HCT116 (cell line): Measurements from ENCODE around the gene SORCS2.

Source experiments
- CBX3 ChIP-seq: IDR thresholded peaks from 2 replicates; pipeline ENCODE4 v1.6.1; 2012; ENCODE audit warnings: low read depth
- ELF1 ChIP-seq: IDR thresholded peaks from 2 replicates; pipeline ENCODE4 v1.6.1; 2012; ENCODE audit warnings: low read depth, borderline replicate concordance
- EZH2 ChIP-seq: fragments of 200-600 bp; sonication (generic); IDR thresholded peaks from 2 replicates; pipeline ENCODE4 v1.6.1; 2017; ENCODE audit warnings: antibody characterized with exemption, mixed run types
- EZH2phosphoT487 ChIP-seq: fragments of 200-600 bp; IDR thresholded peaks from 2 replicates; pipeline ENCODE4 v1.6.1; 2018; ENCODE audit warnings: antibody characterized with exemption, borderline replicate concordance
- FOSL1 ChIP-seq: IDR thresholded peaks from 2 replicates; pipeline ENCODE4 v1.6.1; 2012; ENCODE audit warnings: low read depth
- MAX ChIP-seq: IDR thresholded peaks from 2 replicates; pipeline ENCODE4 v1.6.1; 2012
- POLR2A ChIP-seq: IDR thresholded peaks from 2 replicates; pipeline ENCODE4 v1.7.0; 2011; ENCODE audit warnings: borderline replicate concordance; ENCODE audit not compliant: insufficient read depth, insufficient read length; ENCODE audit errors: extremely low read depth
- SP1 ChIP-seq: IDR thresholded peaks from 2 replicates; pipeline ENCODE4 v1.6.1; 2012; ENCODE audit warnings: low read depth
- YY1 ChIP-seq: IDR thresholded peaks from 2 replicates; pipeline ENCODE4 v1.6.1; 2011; ENCODE audit warnings: low read length, low read depth, moderate library complexity, mild to moderate bottlenecking; ENCODE audit not compliant: insufficient replicate concordance; ENCODE audit errors: extremely low read depth
- ZBTB33 ChIP-seq: IDR thresholded peaks from 2 replicates; pipeline ENCODE4 v1.6.1; 2011; ENCODE audit warnings: mild to moderate bottlenecking, low read length, moderate library complexity; ENCODE audit not compliant: insufficient replicate concordance; ENCODE audit errors: extremely low read depth
- TF ChIP-seq, protein P1 (sequence below): IDR thresholded peaks from 2 replicates; pipeline ENCODE4 v1.6.1; 2012
- TF ChIP-seq, protein P2 (sequence below), 3 experiments: fragments of 200-600 bp in 1 of 3; sonication (generic) in 1 of 3; IDR thresholded peaks in 2 of 3; conservative IDR thresholded peaks in 1 of 3; 2 replicates each; pipeline ENCODE4 v1.5.1; 2012 to 2017; ENCODE audit warnings: low read depth in 2 of 3, low read length in 2 of 3, antibody characterized with exemption in 1 of 3, borderline replicate concordance in 1 of 3, control low read depth in 1 of 3, mild to moderate bottlenecking in 1 of 3, mixed read lengths in 1 of 3, mixed run types in 1 of 3, moderate library complexity in 1 of 3; ENCODE audit not compliant: insufficient read depth in 1 of 3

DNA sequence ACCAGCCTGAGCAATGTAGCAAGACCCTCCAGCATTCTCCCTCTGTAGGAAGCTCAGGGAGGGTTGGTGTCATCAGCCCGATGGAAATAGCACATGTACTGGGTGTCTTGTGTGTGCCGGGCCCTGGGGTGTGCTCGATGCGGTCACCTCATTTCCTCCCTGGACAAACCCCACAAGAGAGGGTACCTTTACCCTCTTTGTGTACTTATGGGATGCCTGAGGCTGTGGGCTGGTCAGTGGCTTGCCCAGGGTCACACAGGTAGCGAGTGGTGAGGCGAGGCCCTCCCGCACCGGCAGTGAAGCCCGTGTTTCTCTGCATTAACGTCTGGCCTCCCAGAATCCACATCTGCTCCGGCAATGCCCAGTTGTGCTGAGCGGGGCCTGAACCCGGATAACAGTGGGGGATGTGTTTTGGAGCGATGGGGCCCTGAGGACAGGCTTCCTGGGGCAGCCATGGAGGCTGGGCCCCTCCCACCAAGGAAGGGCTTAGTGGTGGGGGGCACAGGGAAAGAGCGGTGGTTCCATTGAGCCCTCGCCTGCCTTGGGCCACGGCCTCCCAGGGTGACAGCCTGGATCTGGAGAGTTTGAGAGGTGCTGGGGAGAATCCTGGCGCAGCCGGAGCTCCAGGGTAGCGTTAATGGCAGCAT is 234.3 kb downstream of the SORCS2 start:
- TF ChIP-seq, protein P1, sequence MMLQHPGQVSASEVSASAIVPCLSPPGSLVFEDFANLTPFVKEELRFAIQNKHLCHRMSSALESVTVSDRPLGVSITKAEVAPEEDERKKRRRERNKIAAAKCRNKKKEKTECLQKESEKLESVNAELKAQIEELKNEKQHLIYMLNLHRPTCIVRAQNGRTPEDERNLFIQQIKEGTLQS, result no peak
- TF ChIP-seq POLR2A (no peak), ZBTB33 (no peak), ELF1 (no peak), CBX3 (no peak), MAX (no peak), EZH2 (no peak), SP1 (no peak), YY1 (no peak), FOSL1 (no peak), EZH2phosphoT487 (no peak)
- TF ChIP-seq, protein P2, sequence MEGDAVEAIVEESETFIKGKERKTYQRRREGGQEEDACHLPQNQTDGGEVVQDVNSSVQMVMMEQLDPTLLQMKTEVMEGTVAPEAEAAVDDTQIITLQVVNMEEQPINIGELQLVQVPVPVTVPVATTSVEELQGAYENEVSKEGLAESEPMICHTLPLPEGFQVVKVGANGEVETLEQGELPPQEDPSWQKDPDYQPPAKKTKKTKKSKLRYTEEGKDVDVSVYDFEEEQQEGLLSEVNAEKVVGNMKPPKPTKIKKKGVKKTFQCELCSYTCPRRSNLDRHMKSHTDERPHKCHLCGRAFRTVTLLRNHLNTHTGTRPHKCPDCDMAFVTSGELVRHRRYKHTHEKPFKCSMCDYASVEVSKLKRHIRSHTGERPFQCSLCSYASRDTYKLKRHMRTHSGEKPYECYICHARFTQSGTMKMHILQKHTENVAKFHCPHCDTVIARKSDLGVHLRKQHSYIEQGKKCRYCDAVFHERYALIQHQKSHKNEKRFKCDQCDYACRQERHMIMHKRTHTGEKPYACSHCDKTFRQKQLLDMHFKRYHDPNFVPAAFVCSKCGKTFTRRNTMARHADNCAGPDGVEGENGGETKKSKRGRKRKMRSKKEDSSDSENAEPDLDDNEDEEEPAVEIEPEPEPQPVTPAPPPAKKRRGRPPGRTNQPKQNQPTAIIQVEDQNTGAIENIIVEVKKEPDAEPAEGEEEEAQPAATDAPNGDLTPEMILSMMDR (IDR thresholded peaks at IDR 0.05 in 2 of 3, conservative IDR thresholded peaks at IDR 0.05 in 1 of 3; ENCODE audit: borderline replicate concordance in 1 of 3, insufficient read depth in 1 of 3, low read depth in 2 of 3, low read length in 2 of 3), result no peak
